ENCODE data around the gene EFNB2. TPM values are rescaled to one million over a fixed set of nuclear protein-coding genes. Genes with fewer than 3 reads are reported as not detected.

The EFNB2 gene
- total and polyA plus RNA-seq, 2 donors from 2014 or later = 12.7 to 32.8 TPM

- DNase-seq (no peak), FAIRE-seq (no peak)
- Histone ChIP-seq H3K36me3 (ENCODE audit: control insufficient read depth in 2 of 3, insufficient read depth in 3 of 3, low read length in 3 of 3) (no peaks in the 10 kb centered on the region), H3K9me3 (ENCODE audit: control insufficient read depth in 2 of 3, insufficient read depth in 1 of 3, low read length in 3 of 3) (no peaks in the 10 kb centered on the region), H3K4me3 (ENCODE audit: low read length in 3 of 3) (no peak overlapping the region), H3K27ac (ENCODE audit: low read depth in 2 of 2, low read length in 2 of 2) (no peak overlapping the region), H3K27me3 (ENCODE audit: control insufficient read depth, insufficient read depth, low read length) (no peaks in the 10 kb centered on the region), H3K4me1 (ENCODE audit: control insufficient read depth in 2 of 3, insufficient read depth in 2 of 3, low read depth in 1 of 3, low read length in 3 of 3) (peaks cover 0 to 2% (median 0%) of the 10 kb centered on the region in 3 donors), H3K9ac (ENCODE audit: low read length in 3 of 3) (no peak overlapping the region)
- intact Hi-C loops (cut with DNase I) = no loop called here
- no peak for TF ChIP-seq CTCF (IDR thresholded peaks at IDR 0.05; ENCODE audit: borderline replicate concordance, extremely low read depth, insufficient read depth)
These were observed 9.6 kb downstream of the EFNB2 start for GRCh38 chr13:106525865-106526264.

DNA sequence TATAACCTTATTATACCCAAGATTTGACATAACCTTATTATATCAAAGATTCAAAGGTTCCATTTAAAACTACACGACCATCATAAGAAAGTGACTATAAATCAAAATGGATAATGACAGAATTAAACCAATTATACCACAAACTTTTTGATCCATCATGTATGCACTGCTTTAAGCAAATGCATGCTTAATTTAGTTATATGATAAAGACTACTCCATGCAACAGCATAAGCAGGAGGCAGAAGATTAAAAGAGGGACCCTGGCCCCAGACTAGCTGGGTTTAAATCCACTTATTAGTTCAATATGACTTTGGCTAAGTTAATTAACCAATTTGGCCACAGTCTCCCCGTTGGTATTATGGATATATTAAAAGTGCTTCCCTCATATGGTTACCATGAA, 11.4 kb downstream of the EFNB2 start:
- H3K4me1 ChIP-seq (ENCODE audit: control insufficient read depth in 2 of 3, insufficient read depth in 2 of 3, low read depth in 1 of 3, low read length in 3 of 3) = peaks cover 0 to 2% (median 2%) of the 10 kb centered on the region in 3 donors
- no peak overlapping the region for H3K27ac ChIP-seq (ENCODE audit: low read depth in 2 of 2, low read length in 2 of 2)
- H3K4me3 ChIP-seq (ENCODE audit: low read length in 3 of 3) = no peak overlapping the region
- TF ChIP-seq CTCF (IDR thresholded peaks at IDR 0.05; ENCODE audit: borderline replicate concordance, extremely low read depth, insufficient read depth) = no peak
- FAIRE-seq (no peak), DNase-seq (no peak)
- no peak overlapping the region for H3K9ac ChIP-seq (ENCODE audit: low read length in 3 of 3)
- intact Hi-C loops (cut with DNase I) = no loop called here
- H3K27me3 ChIP-seq (ENCODE audit: control insufficient read depth, insufficient read depth, low read length) = no peaks in the 10 kb centered on the region
- no peaks in the 10 kb centered on the region for H3K9me3 ChIP-seq (ENCODE audit: control insufficient read depth in 2 of 3, insufficient read depth in 1 of 3, low read length in 3 of 3)
- no peaks in the 10 kb centered on the region for H3K36me3 ChIP-seq (ENCODE audit: control insufficient read depth in 2 of 3, insufficient read depth in 3 of 3, low read length in 3 of 3)

GRCh38 chr13:106523576-106523975, 11.9 kb downstream of the EFNB2 start:
- H3K27me3 ChIP-seq (ENCODE audit: control insufficient read depth, insufficient read depth, low read length) = no peaks in the 10 kb centered on the region
- peaks cover 0 to 5% (median 2%) of the 10 kb centered on the region in 3 donors for H3K4me1 ChIP-seq (ENCODE audit: control insufficient read depth in 2 of 3, insufficient read depth in 2 of 3, low read depth in 1 of 3, low read length in 3 of 3)
- no peak overlapping the region for H3K4me3 ChIP-seq (ENCODE audit: low read length in 3 of 3)
- H3K9me3 ChIP-seq (ENCODE audit: control insufficient read depth in 2 of 3, insufficient read depth in 1 of 3, low read length in 3 of 3) = no peaks in the 10 kb centered on the region
- H3K36me3 ChIP-seq (ENCODE audit: control insufficient read depth in 2 of 3, insufficient read depth in 3 of 3, low read length in 3 of 3) = no peaks in the 10 kb centered on the region
- no peak for FAIRE-seq
- DNase-seq = no peak
- no peak overlapping the region for H3K27ac ChIP-seq (ENCODE audit: low read depth in 2 of 2, low read length in 2 of 2)
- TF ChIP-seq CTCF (IDR thresholded peaks at IDR 0.05; ENCODE audit: borderline replicate concordance, extremely low read depth, insufficient read depth) = no peak
- intact Hi-C loops (cut with DNase I) = no loop called here
- H3K9ac ChIP-seq (ENCODE audit: low read length in 3 of 3) = no peak overlapping the region

DNA sequence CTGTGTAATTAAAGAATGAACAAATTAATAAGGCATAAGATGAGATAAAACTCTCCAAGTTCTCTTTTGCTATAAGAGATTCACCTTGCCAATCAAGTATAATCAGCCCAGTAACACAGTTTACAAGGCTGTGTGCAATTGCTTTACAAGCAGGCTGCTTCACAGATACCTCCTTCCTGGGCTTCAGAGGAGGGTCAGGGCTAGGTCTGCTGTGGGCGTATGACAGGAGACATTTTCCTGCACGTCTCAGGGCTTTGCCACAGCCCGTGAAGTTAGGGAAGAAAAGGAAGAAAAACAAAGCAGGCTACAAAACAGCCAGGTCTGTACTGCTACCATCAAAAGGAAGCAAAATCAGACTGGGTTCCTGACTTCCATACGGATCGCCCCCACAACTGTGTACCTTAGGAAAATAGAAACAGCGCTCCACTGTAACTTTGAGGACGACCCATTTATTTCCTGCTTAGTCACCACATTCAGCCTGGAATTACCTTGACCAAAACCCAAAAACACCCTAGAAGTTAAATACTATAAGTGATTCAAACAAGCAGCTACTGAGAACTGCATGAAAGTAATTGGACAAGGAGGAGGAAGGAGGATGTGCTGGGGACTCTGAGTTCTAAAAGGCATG, 12.4 kb downstream of the EFNB2 start:
- Histone ChIP-seq H3K9me3 (ENCODE audit: control insufficient read depth in 2 of 3, insufficient read depth in 1 of 3, low read length in 3 of 3) (no peaks in the 10 kb centered on the region), H3K36me3 (ENCODE audit: control insufficient read depth in 2 of 3, insufficient read depth in 3 of 3, low read length in 3 of 3) (no peaks in the 10 kb centered on the region), H3K4me1 (ENCODE audit: control insufficient read depth in 2 of 3, insufficient read depth in 2 of 3, low read depth in 1 of 3, low read length in 3 of 3) (peaks cover 0 to 5% (median 2%) of the 10 kb centered on the region in 3 donors), H3K27ac (ENCODE audit: low read depth in 2 of 2, low read length in 2 of 2) (no peak overlapping the region), H3K9ac (ENCODE audit: low read length in 3 of 3) (no peak overlapping the region), H3K27me3 (ENCODE audit: control insufficient read depth, insufficient read depth, low read length) (no peaks in the 10 kb centered on the region), H3K4me3 (ENCODE audit: low read length in 3 of 3) (no peak overlapping the region)
- no peak for DNase-seq
- no peak for TF ChIP-seq CTCF (IDR thresholded peaks at IDR 0.05; ENCODE audit: borderline replicate concordance, extremely low read depth, insufficient read depth)
- intact Hi-C loops (cut with DNase I) = no loop called here
- no peak for FAIRE-seq
